Measurements from ENCODE around the gene HTR1D.

DNA sequence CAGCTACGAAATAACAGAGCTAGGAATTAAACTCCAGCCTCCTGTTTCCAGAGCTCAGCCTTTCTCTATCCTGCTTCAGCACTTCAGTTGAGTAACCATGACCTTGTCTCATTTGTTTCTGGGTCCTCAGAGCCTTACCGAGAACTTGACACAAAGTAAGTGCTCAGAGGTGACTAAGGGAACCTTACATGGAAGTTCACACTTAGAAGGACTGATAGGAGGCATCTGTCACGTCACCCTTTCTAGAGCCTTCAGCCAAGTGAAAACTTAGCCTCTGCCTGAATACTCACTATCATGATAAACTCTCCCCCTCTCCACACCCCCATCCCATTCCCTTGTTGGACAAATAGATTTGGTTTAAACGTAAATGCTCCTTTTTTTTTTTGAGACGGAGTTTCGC lies 38.9 kb downstream of the HTR1D start:
- TF ChIP-seq CTCF (IDR thresholded peaks at IDR 0.05): no peak
- no peak for TF ChIP-seq POLR2A (IDR thresholded peaks at IDR 0.05)

Measured in testis (tissue), 2 donors.